NB4 (cell line): Measurements from ENCODE around the gene GID8.
A peak's percentile ranks its signal among the peaks of the same experiment; 100 is the strongest.

Source experiments
- DNase-seq: peaks from one replicate; pipeline ENCODE4 v3.0.0; 2010; ENCODE audit warnings: low read depth
- H3K4me3 ChIP-seq: one replicate; pipeline ENCODE4 v1.5.1; 2011; ENCODE audit warnings: mild to moderate bottlenecking, low read depth, low read length, moderate library complexity
- MYC ChIP-seq: IDR thresholded peaks from 2 replicates; pipeline ENCODE4 v1.6.1; 2011; ENCODE audit warnings: low read depth, low read length
- POLR2A ChIP-seq: IDR thresholded peaks from 2 replicates; pipeline ENCODE4 v1.6.1; 2011; ENCODE audit warnings: mild to moderate bottlenecking; ENCODE audit not compliant: insufficient read length; ENCODE audit errors: extremely low read depth
- TF ChIP-seq, protein P1 (sequence below): IDR thresholded peaks from one replicate; pipeline ENCODE4 v1.5.1; 2012; ENCODE audit warnings: low read depth, low read length
- TF ChIP-seq, protein P2 (sequence below): IDR thresholded peaks from 2 replicates; pipeline ENCODE4 v1.6.1; 2011; ENCODE audit warnings: low read depth, low read length

The GID8 gene

DNA sequence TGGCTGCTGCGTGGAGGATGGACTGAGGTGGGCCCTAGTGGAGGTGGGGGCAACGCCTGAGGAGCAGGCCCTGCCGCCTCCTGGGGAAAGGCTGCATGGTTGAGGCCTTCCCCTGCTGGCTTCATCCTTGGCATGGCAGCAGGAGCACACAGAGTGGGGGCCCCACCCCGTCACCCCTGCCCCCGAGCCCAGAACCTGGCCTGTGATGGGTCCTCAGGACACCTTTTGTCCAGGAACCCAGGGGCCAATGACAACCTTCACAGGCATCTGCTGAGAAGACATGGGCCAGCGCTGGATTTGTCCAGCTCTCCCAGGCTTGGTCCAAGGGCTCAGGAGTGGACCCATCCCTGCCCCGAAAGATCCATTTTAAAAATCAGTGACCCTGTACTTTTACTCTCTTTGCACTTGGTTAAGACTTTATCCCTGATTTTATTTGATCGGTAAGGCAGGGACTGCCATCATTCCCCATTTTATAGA, 14.0 kb downstream of the GID8 start:
- no peak for DNase-seq
- no peak for TF ChIP-seq POLR2A
- TF ChIP-seq, protein P1, sequence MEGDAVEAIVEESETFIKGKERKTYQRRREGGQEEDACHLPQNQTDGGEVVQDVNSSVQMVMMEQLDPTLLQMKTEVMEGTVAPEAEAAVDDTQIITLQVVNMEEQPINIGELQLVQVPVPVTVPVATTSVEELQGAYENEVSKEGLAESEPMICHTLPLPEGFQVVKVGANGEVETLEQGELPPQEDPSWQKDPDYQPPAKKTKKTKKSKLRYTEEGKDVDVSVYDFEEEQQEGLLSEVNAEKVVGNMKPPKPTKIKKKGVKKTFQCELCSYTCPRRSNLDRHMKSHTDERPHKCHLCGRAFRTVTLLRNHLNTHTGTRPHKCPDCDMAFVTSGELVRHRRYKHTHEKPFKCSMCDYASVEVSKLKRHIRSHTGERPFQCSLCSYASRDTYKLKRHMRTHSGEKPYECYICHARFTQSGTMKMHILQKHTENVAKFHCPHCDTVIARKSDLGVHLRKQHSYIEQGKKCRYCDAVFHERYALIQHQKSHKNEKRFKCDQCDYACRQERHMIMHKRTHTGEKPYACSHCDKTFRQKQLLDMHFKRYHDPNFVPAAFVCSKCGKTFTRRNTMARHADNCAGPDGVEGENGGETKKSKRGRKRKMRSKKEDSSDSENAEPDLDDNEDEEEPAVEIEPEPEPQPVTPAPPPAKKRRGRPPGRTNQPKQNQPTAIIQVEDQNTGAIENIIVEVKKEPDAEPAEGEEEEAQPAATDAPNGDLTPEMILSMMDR = no peak
- TF ChIP-seq MYC = no peak
- TF ChIP-seq, protein P2, sequence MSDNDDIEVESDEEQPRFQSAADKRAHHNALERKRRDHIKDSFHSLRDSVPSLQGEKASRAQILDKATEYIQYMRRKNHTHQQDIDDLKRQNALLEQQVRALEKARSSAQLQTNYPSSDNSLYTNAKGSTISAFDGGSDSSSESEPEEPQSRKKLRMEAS = no peak
- peak overlapping the region; percentile 66 for H3K4me3 ChIP-seq

DNA sequence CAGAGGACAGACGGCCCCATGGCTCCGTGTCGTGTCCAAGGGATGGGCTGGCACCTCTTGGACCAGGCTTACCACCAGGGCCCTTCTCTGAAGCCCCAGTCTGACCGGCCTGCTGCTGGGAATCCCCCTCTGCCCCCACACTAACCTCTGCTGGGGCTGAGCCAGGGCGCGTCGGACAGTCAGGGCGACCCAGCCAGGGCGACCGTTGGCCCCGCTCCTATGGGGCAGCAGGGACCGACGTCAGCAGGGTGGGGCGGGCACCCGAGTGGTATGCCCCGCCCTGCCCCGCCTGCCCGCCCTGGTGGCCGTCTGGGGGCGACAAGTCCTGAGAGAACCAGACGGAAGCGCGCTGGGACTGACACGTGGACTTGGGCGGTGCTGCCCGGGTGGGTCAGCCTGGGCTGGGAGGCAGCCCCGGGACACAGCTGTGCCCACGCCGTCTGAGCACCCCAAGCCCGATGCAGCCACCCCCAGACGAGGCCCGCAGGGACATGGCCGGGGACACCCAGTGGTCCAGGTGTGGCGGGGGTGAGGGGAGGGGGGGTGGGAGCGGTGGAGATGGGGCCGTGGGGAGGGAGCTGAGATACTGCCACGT, 14.5 kb downstream of the GID8 start, which contains the start of gene SLC17A9:
Gene SLC17A9, plus strand, starts transcription at position 337 of the 595 bp plus-strand sequence. Its CDS starts 122 bp downstream, at position 459.
- H3K4me3 ChIP-seq = peak within 1 kb of the TSS; percentile 96
- DNase-seq = peak; percentile 94
- TF ChIP-seq MYC (peak; percentile 97), POLR2A (peak; percentile 86)
- TF ChIP-seq, protein P2 = peak; percentile 95
- TF ChIP-seq, protein P1 = peak; percentile 22

DNA sequence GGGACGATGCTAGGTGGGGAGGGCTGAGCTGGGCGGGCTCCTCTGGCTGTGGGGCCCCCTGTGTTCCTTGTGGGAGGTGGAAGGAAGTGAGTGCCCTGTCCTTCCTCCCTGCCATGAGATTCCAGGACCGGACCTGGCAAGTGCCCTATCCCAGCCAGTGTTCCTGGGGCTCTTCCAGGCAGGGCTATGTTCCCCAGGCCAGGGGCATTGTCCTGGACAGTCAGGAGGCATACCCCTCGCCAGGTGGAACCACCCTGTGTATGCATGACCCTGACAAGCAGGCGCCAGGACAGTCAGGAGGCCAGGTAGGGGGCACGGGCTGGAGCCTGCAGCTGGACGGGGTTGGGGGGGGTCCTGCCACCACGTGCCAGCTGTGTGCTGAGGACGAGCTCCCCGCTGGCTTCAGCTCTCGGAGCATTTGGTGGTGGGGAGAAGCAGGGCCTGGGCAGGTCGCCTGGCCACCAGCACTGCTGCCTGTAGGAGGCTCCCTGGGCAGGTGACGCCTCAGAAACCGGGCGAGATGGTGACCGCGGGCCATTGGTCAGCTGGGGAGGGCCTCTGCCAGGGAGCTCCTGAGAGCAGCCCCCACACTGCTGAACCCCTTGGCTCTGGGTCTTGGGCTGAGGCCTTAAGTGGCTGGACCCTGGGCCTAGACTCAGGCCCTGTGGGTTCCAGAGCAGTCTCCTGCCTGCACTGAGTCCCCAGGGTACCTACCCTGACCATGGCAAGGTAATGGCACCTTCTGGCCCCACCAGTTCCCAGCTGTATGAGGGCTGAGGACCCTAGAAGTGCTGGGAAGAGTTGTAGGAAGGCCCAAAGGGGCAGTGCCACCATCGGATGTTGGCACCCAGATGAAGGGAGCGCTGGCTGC, 15.3 kb downstream of the GID8 start:
- no peak for TF ChIP-seq POLR2A
- TF ChIP-seq, protein P1 = no peak
- TF ChIP-seq, protein P2 = no peak
- no peak for TF ChIP-seq MYC
- peak; percentile 55 for DNase-seq
- H3K4me3 ChIP-seq = peak overlapping the region; percentile 96

DNA sequence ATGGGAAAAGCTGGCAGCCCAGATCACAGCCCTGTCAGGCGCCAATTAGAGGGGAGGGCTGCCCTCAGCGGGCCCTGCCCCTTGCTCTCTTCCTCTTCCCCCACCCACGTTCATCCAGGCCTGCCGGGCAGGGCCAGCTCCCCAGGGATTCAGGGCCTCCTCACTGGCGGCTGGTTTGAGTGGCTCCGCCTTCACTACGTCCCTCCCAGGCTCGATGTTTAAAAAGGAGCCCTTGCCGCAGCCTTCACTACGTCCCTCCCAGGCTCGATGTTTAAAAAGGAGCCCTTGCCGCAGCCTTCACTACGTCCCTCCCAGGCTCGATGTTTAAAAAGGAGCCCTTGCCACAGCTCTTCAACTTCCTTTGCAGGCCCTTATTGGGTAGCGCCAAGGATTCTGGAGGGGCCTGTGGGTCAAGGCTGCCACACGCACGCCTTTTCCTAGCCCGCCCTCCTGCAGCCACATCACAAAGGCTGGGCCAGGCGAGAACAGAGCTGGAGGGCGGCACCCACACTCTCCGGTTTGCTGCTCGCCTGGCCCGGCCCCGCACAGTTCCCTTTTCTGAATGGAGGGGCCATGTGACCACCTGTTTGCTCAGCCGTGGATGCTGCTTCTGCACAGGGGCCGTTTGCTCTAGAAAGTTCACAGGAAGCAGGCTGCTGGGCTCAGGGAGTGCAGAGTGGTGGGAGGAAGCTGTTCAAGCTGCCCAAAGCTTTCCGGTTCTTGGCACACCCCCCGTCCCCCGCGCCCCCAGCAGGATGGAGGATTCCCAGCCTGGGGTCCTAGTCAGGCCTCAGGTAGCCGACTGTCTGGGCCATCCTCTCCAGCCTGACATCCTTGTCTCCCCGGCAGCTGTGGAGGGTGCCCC, 16.1 kb downstream of the GID8 start:
- peak overlapping the region; percentile 96 for H3K4me3 ChIP-seq
- peak; percentile 98 for DNase-seq
- TF ChIP-seq MYC (peak; percentile 94), POLR2A (no peak)
- TF ChIP-seq, protein P2 = peak; percentile 98

DNA sequence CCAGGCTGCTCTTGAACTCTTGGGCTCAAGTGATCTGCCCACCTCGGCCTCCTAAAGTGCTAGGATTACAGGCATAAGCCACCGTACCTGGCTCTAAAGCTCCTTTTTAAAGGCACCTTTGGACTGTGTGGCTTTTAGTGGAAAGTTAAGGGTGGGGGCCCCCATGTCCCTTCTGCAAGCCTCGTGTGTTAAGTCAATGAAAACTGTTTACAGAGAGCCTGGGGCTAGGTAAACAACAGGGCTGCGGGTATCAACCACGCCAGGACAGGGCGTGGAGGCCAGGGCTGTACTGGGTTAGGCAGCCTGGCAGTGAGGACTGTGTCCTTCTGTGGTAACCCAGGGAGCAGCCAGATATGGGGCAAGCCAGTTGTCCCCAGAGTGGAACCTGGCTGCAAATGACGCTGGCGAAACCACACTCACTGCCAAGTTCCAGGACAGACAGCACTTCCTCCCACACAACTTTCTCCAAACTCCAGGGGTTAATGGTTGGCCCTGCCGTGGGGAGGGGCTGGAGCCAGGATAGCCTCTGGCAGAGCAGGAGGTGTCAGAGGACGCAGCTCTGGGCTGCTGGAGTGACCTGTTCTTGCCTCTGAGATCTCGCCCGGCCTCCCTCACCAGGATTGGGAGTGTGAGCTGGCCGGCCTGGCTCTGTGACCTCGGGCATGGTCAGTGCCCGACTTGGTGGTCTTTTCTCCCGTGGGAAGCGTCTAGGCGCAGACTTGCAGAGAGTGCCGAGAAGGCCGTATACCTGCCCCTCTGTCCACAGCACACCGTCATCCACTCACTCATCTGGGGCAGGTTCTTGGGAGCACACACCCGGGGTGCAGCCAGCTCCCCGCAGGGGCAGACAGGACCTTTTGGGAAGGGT, 17.8 kb downstream of the GID8 start:
- DNase-seq = peak; percentile 76
- H3K4me3 ChIP-seq = no peak overlapping the region
- TF ChIP-seq, protein P1 = no peak
- no peak for TF ChIP-seq POLR2A
- no peak for TF ChIP-seq MYC
- TF ChIP-seq, protein P2 = no peak
